ENCODE data around the gene MYH9. TPM values are rescaled to one million over a fixed set of nuclear protein-coding genes. Genes with fewer than 3 reads are reported as not detected.

MYH9 gene
- total RNA-seq, 4 donors from 2014 or later, result 361 to 406 (median 386) TPM

DNA sequence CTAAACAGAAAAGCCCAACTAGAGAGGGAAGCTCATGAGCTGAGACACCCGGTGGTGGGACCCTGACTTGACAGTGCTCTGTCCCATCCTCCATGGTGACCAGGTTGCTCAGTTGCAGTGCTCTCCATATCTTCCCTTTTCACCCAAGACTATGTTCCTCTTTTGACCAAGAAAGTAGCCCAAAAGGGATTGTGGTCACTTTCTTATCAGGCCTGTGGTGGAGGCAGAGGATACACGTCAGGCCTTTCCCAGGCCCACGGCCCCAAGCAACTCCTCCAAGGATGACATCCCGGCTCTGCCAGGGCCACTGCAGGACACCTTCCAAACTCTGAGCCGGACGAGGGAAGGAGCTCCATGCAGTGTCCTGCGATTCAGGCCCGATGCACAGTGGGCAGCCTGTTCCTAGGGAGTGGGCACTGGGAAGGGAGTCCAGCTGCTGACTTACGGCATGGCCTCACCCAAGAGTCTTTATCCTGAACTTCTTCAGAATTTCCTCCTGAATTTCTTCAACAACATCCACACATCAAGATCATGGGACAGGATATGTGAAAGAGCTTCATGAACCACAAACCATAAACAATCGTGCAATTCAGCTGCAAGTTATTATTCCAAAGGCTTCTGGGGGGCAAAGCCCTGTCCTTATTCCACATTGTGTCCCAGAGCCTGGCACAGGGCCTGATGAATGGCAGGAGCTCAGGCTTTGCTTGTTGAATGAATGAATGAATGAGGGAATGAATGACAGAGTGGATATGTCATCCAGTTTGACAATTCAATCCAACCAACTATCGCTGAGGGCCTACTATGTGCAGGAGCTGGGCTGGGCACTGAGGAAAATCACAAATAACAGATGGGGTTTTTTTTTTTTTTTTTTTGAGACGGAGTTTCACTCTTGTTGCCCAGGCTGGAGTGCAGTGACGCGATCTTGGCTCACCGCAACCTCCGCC, 36.0 kb upstream of the MYH9 start:
- Histone ChIP-seq H3K4me1 (peaks cover 0 to 20% (median 16%) of the 10 kb centered on the region in 4 donors), H3K27ac (no peak overlapping the region), H3K9me3 (no peaks in the 10 kb centered on the region), H3K36me3 (no peaks in the 10 kb centered on the region), H3K27me3 (no peaks in the 10 kb centered on the region), H3K4me3 (no peak overlapping the region)
- no peak for DNase-seq (ENCODE audit: low spot score in 2 of 2)
- WGBS, 2 donors, result 86% methylated on average over 16 of the region's 16 CpGs
- TF ChIP-seq, protein P1, sequence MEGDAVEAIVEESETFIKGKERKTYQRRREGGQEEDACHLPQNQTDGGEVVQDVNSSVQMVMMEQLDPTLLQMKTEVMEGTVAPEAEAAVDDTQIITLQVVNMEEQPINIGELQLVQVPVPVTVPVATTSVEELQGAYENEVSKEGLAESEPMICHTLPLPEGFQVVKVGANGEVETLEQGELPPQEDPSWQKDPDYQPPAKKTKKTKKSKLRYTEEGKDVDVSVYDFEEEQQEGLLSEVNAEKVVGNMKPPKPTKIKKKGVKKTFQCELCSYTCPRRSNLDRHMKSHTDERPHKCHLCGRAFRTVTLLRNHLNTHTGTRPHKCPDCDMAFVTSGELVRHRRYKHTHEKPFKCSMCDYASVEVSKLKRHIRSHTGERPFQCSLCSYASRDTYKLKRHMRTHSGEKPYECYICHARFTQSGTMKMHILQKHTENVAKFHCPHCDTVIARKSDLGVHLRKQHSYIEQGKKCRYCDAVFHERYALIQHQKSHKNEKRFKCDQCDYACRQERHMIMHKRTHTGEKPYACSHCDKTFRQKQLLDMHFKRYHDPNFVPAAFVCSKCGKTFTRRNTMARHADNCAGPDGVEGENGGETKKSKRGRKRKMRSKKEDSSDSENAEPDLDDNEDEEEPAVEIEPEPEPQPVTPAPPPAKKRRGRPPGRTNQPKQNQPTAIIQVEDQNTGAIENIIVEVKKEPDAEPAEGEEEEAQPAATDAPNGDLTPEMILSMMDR (IDR thresholded peaks at IDR 0.05), result no peak
- TF ChIP-seq POLR2A (IDR thresholded peaks at IDR 0.05) (no peak), EP300 (IDR thresholded peaks at IDR 0.05) (no peak)

DNA sequence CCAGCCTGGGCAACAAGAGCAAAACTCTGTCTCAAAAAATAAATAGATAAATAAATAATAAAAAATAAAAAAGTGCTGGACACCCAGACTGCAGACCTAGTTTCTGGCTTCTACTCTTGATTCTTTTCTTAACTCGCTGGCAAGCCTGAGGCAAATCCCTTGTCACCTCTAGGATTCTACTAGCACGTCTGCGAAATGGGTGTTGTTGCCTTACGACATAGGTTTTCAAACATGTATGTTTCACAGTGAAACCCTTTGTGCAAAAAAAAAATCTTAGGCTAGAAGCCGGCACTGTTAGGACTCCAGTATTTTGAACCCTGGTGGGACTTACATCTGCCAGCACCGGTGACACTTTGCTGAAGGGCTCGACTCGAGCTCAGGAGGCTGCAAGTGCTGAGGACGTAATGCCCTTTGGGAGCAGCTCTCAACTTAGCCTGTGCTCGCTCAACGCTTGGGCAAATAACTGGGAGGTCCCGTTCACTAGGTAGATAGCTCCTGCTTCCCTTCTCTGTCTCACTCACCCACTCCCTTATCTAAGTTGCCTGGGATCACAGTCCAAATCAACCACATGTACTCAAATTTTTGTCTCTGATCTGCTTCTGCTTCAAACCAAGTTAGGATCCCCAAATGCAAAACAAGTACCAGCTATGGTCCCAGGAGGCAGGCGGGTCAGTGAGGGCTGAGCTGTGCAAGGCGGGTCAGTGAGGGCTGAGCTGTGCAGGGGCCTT, 34.7 kb upstream of the MYH9 start:
- H3K27ac ChIP-seq, result no peak overlapping the region
- no peak overlapping the region for H3K4me3 ChIP-seq
- no peaks in the 10 kb centered on the region for H3K27me3 ChIP-seq
- peaks cover 0 to 22% (median 17%) of the 10 kb centered on the region in 4 donors for H3K4me1 ChIP-seq
- TF ChIP-seq EP300 (IDR thresholded peaks at IDR 0.05) (no peak), POLR2A (IDR thresholded peaks at IDR 0.05) (no peak)
- TF ChIP-seq, protein P1 (IDR thresholded peaks at IDR 0.05), result no peak
- H3K36me3 ChIP-seq, result no peaks in the 10 kb centered on the region
- WGBS, 2 donors, result 81% methylated on average over 14 of the region's 14 CpGs
- H3K9me3 ChIP-seq, result no peaks in the 10 kb centered on the region
- DNase-seq (ENCODE audit: low spot score in 2 of 2), result no peak

DNA sequence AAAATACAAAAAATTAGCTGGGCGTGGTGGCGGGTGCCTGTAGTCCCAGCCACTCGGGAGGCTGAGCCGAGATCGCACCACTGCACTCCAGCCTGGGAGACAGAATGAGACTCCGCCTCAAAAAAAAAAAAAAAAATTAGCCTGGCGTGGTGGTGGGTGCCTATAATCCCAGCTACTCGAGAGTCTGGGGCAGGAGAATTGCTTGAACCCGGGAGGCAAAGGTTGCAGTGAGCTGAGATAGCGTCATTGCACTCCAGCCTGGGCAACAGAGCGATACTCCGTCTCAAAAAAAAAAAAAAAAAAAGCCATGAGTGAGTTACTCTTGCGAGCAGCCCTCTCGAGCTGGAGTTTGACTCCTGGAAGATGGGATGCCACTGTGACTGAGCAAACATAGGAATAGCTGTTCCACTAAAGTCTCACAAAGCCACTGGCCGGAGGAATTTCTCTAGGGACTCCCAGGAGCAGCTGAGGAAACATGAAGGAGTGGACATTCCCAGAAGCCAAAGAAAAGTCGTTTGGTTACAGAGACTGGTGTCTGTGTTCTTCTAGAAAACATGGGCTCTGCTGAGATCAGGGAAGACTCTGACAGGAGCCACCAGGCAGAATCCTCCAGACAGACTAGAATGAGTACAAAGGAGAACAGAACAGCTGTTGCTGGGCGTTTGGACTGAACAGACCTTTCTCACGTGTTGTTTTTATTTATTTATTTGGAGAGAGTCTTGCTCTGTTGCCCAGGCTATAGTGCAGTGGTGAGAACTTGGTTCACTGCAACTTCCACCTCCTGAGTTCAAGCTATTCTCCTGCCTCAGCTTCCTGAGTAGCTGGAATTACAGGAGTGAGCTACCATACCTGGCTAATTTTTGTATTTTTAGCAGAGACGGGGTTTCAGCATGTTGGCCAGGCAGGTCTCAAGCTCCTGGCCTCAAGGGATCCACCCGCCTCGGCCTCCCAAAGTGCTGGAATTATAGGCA, 32.4 kb upstream of the MYH9 start:
- TF ChIP-seq, protein P1 (IDR thresholded peaks at IDR 0.05), result no peak
- peak in 1 of 2 donors; percentile 55 for TF ChIP-seq EP300 (IDR thresholded peaks at IDR 0.05)
- Histone ChIP-seq H3K9me3 (no peaks in the 10 kb centered on the region), H3K27ac (peak overlapping the region; percentile 3 to 83 (median 64)), H3K36me3 (no peaks in the 10 kb centered on the region), H3K4me3 (peak overlapping the region in 3 of 4 donors; percentile 7 to 12 (median 8)), H3K27me3 (no peaks in the 10 kb centered on the region), H3K4me1 (peaks cover 0 to 17% (median 14%) of the 10 kb centered on the region in 4 donors)
- WGBS, 2 donors, result 62 to 68% methylated on average over 21 of the region's 21 CpGs
- peak; percentile 32 to 49 for DNase-seq (ENCODE audit: low spot score in 2 of 2)

DNA sequence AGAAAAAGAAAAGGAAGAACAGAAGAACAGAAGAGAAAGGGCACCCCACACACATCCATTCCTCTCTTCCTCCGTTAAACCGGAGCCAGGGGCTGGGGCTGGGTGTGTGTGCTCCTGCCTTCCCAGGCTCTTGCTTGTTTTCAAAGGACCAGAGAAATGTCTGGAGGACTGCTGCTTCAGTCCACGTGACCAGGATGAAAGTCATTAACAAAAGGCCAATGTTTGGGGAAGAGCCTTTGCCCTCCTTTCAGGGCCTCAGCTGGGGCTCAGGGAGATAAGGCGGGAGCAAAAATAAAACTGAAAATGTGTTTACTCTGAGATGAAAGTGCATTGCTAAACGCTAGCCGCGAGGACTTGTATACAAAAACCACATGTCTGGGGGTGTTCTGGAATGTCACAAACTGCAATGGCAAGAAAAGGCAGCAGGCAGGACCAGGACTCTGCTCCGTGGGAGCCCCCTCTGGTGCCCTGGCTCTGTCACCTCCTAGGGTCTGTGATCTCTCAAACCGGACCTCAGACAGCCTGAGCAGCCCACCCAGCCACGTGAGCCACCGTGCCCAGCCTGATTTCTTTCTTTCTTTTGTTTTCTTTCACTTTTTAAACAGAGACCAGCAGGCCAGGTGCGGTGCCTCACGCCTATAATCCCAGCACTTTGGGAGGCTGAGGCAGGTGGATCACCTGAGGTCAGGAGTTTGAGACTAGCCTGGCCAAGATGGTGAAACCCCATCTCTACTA, 31.6 kb upstream of the MYH9 start:
- 14 to 21% methylated on average over 13 of the region's 13 CpGs for WGBS, 2 donors
- H3K4me3 ChIP-seq, result peak overlapping the region in 3 of 4 donors; percentile 7 to 12 (median 8)
- TF ChIP-seq, protein P1 (IDR thresholded peaks at IDR 0.05), result peak in 1 of 5 experiments; percentile 12
- TF ChIP-seq EP300 (IDR thresholded peaks at IDR 0.05) (peak in 1 of 2 donors; percentile 70), POLR2A (IDR thresholded peaks at IDR 0.05) (no peak)
- H3K27ac ChIP-seq, result peak overlapping the region; percentile 3 to 83 (median 64)
- peak; percentile 38 to 50 for DNase-seq (ENCODE audit: low spot score in 2 of 2)
- H3K4me1 ChIP-seq, result peaks cover 0 to 17% (median 14%) of the 10 kb centered on the region in 4 donors
- no peaks in the 10 kb centered on the region for H3K36me3 ChIP-seq
- H3K9me3 ChIP-seq, result no peaks in the 10 kb centered on the region
- no peaks in the 10 kb centered on the region for H3K27me3 ChIP-seq
